HG03432 (cell line): ENCODE data around the gene FAM90A1.
"Not testable (repeated sequence)": the region's sequence is repeated elsewhere in the genome, so short reads cannot be mapped to it uniquely, and the experiment has no call there.

Experiments used
- ATAC-seq: cut with Tn5 transposase; IDR thresholded peaks from one replicate; pipeline ENCODE4 v1.9.1; 2021; ENCODE audit warnings: mild to moderate bottlenecking, moderate library complexity; ENCODE audit not compliant: unreplicated experiment

FAM90A1 gene

GRCh38 chr12:8233935-8234495 is 6.6 kb upstream of the FAM90A1 start:
- ATAC-seq: not testable (repeated sequence)

- not testable (repeated sequence) for ATAC-seq
Measured at GRCh38 chr12:8233300-8233855, 6.0 kb upstream of the FAM90A1 start.

- not testable (repeated sequence) for ATAC-seq
Measured at GRCh38 chr12:8231666-8232608, 4.5 kb upstream of the FAM90A1 start.

GRCh38 chr12:8231049-8231448 is 3.6 kb upstream of the FAM90A1 start:
- not testable (repeated sequence) for ATAC-seq

GRCh38 chr12:8229486-8229885 is 2.1 kb upstream of the FAM90A1 start:
- ATAC-seq: not testable (repeated sequence)

- not testable (repeated sequence) for ATAC-seq
Measured at GRCh38 chr12:8228607-8229006, 1.2 kb upstream of the FAM90A1 start.

GRCh38 chr12:8227732-8228077 is 287 bp upstream of the FAM90A1 start:
- not testable (repeated sequence) for ATAC-seq

GRCh38 chr12:8226355-8226754 is 1.1 kb downstream of the FAM90A1 start:
- ATAC-seq: no peak

- ATAC-seq: not testable (repeated sequence)
Measured at GRCh38 chr12:8224782-8225181, 2.6 kb downstream of the FAM90A1 start.

- not testable (repeated sequence) for ATAC-seq
Measured at GRCh38 chr12:8223646-8224045, 3.8 kb downstream of the FAM90A1 start.

GRCh38 chr12:8222303-8222702 is 5.1 kb downstream of the FAM90A1 start:
- not testable (repeated sequence) for ATAC-seq

GRCh38 chr12:8221844-8222243 is 5.6 kb downstream of the FAM90A1 start:
- not testable (repeated sequence) for ATAC-seq

GRCh38 chr12:8221375-8221774 is 6.0 kb downstream of the FAM90A1 start:
- not testable (repeated sequence) for ATAC-seq

- not testable (repeated sequence) for ATAC-seq
Measured at GRCh38 chr12:8218711-8219382, 8.6 kb downstream of the FAM90A1 start.

GRCh38 chr12:8197685-8198308 is 29.6 kb downstream of the FAM90A1 start:
- ATAC-seq: not testable (repeated sequence)

GRCh38 chr12:8188088-8188487 is 39.3 kb downstream of the FAM90A1 start:
- ATAC-seq: not testable (repeated sequence)

GRCh38 chr12:8184206-8184605 is 43.2 kb downstream of the FAM90A1 start:
- not testable (repeated sequence) for ATAC-seq

GRCh38 chr12:8183346-8183745 is 44.1 kb downstream of the FAM90A1 start:
- not testable (repeated sequence) for ATAC-seq

- ATAC-seq: not testable (repeated sequence)
Measured at GRCh38 chr12:8182923-8183322, 44.5 kb downstream of the FAM90A1 start.

GRCh38 chr12:8181271-8181670 is 46.1 kb downstream of the FAM90A1 start:
- not testable (repeated sequence) for ATAC-seq
